ENCODE results near the gene ARHGAP45.

- TF ChIP-seq CTCF (IDR thresholded peaks at IDR 0.05) (no peak), POLR2A (IDR thresholded peaks at IDR 0.05) (no peak)
Observed at GRCh38 chr19:1081301-1082164, 14.6 kb downstream of the ARHGAP45 start.

Data from body of pancreas (tissue), 4 donors.